HG03520 (cell line): ENCODE results near the gene PTK6.

Experiments used
- ATAC-seq: cut with Tn5 transposase; IDR thresholded peaks from one replicate; pipeline ENCODE4 v1.9.1; 2021; ENCODE audit warnings: mild to moderate bottlenecking, moderate library complexity; ENCODE audit not compliant: unreplicated experiment

The PTK6 gene

GRCh38 chr20:63497138-63497945 lies 39.8 kb downstream of the PTK6 start:
- ATAC-seq = no peak

- ATAC-seq = no peak
These were observed 40.5 kb downstream of the PTK6 start for GRCh38 chr20:63496596-63497120.

- no peak for ATAC-seq
These were observed 41.2 kb downstream of the PTK6 start for GRCh38 chr20:63495741-63496595.

- ATAC-seq = no peak
These were observed 41.9 kb downstream of the PTK6 start for GRCh38 chr20:63495167-63495720.

GRCh38 chr20:63494420-63495166 lies 42.6 kb downstream of the PTK6 start:
- no peak for ATAC-seq

GRCh38 chr20:63494084-63494419 lies 43.1 kb downstream of the PTK6 start:
- ATAC-seq = no peak

- no peak for ATAC-seq
These were observed 43.6 kb downstream of the PTK6 start for GRCh38 chr20:63493563-63494020.

- ATAC-seq = no peak
These were observed 44.2 kb downstream of the PTK6 start for GRCh38 chr20:63492982-63493381.

GRCh38 chr20:63492518-63492917 lies 44.7 kb downstream of the PTK6 start:
- no peak for ATAC-seq

GRCh38 chr20:63491635-63492230 lies 45.4 kb downstream of the PTK6 start:
- ATAC-seq = no peak

GRCh38 chr20:63491078-63491477 lies 46.1 kb downstream of the PTK6 start:
- ATAC-seq = no peak

GRCh38 chr20:63490416-63490815 lies 46.8 kb downstream of the PTK6 start:
- no peak for ATAC-seq

- no peak for ATAC-seq
These were observed 48.6 kb downstream of the PTK6 start for GRCh38 chr20:63488315-63489251.

GRCh38 chr20:63487781-63488241 lies 49.4 kb downstream of the PTK6 start:
- no peak for ATAC-seq

- ATAC-seq = no peak
These were observed 49.9 kb downstream of the PTK6 start for GRCh38 chr20:63487116-63487764.

GRCh38 chr20:63486300-63486855 lies 50.8 kb downstream of the PTK6 start:
- no peak for ATAC-seq

- no peak for ATAC-seq
These were observed 52.3 kb downstream of the PTK6 start for GRCh38 chr20:63484651-63485403.

GRCh38 chr20:63484236-63484635 lies 52.9 kb downstream of the PTK6 start:
- no peak for ATAC-seq
